Mammary epithelial cell (primary cell): ENCODE data around the gene PML.

Experiments
- EZH2 ChIP-seq: IDR thresholded peaks from 2 replicates; pipeline ENCODE4 v1.6.1; 2012; ENCODE audit warnings: low read length, inconsistent platforms, borderline replicate concordance
- TF ChIP-seq, protein P1 (sequence below), 2 donors: IDR thresholded peaks in 1 of 2; conservative IDR thresholded peaks in 1 of 2; 2 replicates each; pipeline ENCODE4 v1.5.1; 2011 to 2012; ENCODE audit warnings: inconsistent platforms in 2 of 2, low read length in 2 of 2, mild to moderate bottlenecking in 2 of 2, control low read depth in 1 of 2, low read depth in 1 of 2; ENCODE audit not compliant: insufficient read depth in 1 of 2; ENCODE audit errors: extremely low read depth in 1 of 2

DNA sequence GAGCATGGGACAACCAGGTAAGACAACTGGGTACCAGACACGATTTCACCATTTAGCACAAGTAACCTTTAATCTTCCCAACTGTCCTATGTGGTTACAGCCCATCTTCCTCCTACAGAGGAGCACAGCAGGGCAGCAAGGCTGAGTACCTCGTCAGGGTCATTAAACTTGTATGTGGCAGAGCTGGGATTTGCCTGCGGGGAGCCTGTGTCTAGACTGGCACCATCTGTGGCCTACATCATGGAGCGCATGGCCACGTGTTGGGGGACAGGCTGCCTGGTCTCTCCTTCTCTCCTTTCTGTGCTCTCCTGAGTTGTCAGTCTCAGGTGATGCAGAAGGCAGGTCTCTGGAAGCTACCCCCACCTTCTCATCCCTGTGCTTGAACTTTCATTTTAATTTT is 55.6 kb downstream of the PML start:
- TF ChIP-seq, protein P1, sequence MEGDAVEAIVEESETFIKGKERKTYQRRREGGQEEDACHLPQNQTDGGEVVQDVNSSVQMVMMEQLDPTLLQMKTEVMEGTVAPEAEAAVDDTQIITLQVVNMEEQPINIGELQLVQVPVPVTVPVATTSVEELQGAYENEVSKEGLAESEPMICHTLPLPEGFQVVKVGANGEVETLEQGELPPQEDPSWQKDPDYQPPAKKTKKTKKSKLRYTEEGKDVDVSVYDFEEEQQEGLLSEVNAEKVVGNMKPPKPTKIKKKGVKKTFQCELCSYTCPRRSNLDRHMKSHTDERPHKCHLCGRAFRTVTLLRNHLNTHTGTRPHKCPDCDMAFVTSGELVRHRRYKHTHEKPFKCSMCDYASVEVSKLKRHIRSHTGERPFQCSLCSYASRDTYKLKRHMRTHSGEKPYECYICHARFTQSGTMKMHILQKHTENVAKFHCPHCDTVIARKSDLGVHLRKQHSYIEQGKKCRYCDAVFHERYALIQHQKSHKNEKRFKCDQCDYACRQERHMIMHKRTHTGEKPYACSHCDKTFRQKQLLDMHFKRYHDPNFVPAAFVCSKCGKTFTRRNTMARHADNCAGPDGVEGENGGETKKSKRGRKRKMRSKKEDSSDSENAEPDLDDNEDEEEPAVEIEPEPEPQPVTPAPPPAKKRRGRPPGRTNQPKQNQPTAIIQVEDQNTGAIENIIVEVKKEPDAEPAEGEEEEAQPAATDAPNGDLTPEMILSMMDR (conservative IDR thresholded peaks at IDR 0.05 in 1 of 2, IDR thresholded peaks at IDR 0.05 in 1 of 2; ENCODE audit: extremely low read depth in 1 of 2, insufficient read depth in 1 of 2, low read depth in 1 of 2, low read length in 2 of 2) = no peak
- no peak for TF ChIP-seq EZH2
